Right hindlimb (tissue), 1 donor: ENCODE data around the gene FXYD6.

ENCODE experiments used
- DNase-seq: peaks from one replicate; pipeline ENCODE4 v3.0.0-alpha.2; 2018

FXYD6 gene

DNA sequence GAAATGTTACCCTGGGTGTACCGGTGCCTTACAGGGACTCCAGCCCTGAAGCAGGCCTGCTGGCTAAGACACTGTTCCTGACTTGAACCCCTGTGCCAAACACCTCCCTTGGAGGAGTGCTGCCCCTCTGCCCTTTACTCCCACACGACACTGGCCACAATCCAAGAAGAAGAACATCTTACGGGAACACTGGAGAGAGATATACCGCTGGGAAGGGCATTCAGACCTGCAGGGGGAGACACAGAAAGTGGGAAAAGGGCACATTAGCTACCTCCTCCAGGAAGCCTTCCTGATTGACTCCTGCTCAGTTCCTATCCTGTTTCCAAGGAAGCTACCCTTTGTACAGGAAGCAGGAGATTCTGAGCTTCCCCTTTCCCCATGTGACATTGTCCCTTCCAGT lies 34.1 kb upstream of the FXYD6 start:
- DNase-seq, result no peak

- no peak for DNase-seq
Measured at GRCh38 chr11:117909611-117910382, 33.3 kb upstream of the FXYD6 start.

- DNase-seq, result no peak
Measured at GRCh38 chr11:117908959-117909610, 32.6 kb upstream of the FXYD6 start.

- no peak for DNase-seq
Measured at GRCh38 chr11:117908109-117908895, 31.8 kb upstream of the FXYD6 start.

DNA sequence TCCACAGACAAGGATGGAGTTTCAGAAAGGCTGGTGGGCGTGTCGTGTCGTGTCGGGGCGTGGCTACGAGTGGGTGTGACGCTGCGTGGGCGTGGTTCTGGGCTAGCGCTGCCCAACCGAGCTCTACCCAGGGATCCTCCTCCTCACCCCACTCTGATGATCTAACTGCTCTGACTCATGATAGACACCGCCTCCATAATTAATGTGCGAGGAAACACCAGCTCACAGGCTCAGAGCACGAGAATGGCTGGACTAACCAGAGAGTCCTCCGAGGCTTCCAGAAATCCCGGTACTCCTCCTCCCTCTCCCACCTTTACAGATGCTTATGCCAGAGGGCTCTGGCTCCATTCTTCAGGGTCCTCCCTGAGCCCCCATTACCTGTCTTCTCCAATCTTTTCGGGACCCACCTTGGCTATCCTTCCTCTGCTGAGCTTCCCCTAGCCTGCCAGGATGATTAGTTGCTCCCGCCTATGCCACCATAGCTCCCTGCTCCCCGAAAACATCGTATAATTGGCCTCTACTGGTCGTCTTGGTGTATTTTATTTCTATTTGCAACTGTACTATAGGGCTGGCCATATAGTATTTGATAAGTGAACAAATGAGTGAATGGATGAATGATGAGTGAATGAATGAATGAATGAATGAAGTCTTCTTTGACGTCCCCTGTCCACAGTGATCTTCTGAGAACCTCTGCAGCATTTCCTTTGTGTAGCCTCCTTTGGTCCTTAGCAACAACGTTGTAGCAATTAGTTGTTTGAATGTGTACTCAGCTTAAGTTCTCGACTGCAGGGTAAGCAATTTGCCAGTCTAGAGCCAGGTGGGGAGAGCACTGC lies 31.0 kb upstream of the FXYD6 start:
- DNase-seq, result peak; percentile 87

DNA sequence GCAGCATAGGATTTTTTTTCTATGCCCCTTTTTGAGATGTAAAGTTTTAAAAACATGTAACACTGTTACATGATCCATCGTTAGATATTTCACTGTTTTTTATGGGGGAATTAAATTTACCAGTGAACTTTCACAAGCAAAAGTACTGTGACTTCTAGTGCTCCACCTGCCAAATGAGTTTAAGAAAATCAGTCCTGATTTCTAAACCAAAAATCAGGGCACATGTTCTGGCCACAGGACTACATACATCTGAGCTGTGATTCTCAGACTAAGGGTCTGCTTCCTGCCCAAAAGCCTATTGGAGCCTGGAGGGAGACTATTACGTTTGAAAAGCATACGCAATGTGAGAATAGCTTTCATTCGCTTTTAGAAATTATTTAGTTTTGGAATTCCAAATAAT lies 30.3 kb upstream of the FXYD6 start:
- no peak for DNase-seq

GRCh38 chr11:117906126-117906525 lies 29.7 kb upstream of the FXYD6 start:
- DNase-seq, result no peak

DNA sequence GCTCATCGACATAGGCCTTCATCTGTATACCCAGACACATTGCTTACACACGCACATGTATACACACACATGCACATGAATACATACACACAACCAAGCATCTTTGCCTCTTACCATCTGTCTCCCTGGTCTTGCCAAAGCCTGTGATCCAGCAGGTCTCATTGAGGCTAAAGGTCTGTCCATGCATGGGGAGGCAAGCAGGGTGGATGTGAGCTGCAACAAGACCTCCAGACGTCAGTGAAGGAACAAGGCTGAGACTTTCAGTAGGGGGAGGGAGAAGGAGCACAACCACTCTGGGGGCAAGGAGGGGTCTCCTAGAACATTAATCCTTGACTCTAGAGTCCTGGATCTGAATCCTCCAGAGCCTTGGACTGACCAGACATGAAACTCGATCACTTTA lies 29.1 kb upstream of the FXYD6 start:
- no peak for DNase-seq

DNA sequence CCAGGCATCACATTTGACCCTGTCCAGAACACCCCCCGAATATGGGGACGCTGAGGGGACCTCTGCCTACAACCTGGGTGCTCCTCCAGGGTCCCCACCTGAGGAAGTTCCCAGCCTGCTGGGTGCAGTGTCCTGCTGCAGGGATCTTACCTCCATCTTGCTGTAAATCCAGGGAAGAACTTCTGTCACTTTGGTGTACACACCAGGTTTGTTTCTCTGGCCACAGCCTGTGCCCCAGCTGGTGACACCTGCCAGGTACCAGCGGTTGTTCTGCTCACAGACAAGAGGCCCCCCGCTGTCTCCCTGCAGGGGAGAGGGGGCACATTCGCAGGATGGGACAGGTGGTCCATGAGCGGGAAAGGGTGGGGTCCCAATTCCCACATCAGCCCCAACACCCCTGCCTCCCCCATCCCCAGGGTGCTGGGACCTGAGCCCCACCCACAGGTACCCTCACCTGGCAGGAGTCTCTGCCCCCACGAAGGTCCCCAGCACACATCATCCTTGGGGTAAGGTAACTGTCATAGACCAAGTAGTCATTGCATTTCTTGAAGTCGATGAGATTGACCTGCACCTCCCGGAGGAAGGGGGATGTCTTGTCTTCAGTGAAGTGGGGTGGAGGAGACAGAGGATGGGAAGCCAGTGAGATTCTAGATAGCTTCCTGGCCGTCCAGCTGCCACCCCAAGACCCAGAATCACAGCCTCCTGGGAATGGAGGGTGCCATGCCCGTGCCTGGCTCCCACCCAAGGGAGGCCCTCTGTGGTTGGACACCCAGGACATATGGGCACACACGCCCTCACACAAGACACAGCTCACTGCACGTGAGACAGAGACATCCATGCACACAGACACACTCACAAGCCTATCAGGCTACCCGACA lies 27.3 kb upstream of the FXYD6 start:
- no peak for DNase-seq

DNA sequence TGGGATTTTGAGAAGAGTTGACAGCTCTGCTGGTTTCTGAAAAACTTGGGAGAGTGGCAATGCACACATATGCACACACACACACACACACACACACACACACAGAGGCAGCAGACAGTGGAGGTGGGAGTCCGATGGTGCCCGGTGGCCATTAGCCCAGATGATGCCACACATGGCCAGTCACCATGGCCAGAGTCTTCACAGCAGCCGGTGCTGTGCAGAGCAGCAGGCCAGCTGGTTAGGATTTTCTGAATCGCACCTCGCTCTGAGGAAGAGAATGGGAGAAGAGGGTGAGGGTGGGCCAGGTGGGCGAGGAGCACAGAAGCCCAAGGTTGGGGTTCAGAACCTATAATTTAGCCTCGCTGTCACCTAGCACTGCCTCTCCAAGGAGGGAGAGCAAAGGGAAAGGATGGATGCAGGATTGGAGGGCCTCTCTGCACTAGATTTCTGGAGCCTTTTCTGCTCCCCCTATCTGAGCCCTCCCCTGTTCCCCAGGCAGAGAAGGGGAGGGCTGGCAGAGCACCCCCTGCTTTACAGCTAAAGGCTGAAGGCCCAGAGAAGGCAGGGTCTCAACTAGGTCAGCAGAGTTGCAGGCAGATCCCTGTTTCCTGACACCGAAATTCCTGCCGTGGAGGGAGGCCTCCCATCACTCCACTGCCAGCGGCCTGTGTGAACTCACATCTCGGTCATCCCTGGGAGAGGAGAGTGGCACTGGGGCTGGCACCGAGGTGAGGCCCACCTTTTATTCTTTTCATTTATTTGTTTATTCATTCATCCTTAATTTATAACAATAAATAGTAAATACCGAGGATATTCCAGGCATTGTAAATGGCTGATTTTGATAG lies 25.8 kb upstream of the FXYD6 start:
- no peak for DNase-seq

DNA sequence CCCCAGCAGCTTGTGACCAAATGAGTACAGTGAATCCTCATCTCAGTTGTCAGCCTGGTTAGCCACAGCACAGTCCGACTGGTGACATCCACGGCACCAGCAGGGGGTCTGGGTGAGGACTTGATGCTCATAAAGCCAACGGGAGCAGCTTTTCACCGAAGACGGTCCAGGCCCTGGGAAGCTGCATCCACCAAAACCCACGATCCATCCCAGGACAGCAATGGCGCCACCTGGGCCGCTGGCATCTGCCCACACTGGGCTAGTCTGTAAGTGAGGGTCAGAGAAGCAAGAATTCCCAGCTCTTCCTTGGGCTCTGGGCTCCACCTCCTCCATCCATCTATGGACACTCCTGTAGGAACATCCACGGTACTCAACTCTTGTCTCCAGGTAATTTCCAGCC lies 25.1 kb upstream of the FXYD6 start:
- DNase-seq, result no peak

GRCh38 chr11:117900720-117901440 lies 24.4 kb upstream of the FXYD6 start:
- DNase-seq, result no peak

GRCh38 chr11:117900121-117900648 lies 23.7 kb upstream of the FXYD6 start:
- DNase-seq, result no peak

DNA sequence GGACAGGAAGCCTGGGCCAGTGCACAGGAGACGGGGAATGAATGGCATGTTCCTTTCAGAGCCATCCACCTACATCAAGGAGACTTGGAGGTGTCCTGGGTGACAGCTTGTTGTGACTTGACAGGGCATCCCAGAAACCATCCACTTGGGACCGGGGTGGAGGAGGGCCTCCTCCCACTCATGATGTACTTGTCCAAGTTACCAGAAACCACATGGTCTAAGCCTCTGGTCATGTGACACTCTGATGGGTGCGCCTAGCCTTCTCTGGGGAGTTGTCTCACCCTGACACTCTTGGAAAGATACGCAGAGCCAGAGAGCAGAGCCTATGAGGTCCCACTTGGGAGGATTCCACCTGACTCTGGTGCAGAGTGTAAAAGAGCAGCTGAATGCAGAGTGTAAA lies 21.6 kb upstream of the FXYD6 start:
- no peak for DNase-seq

- DNase-seq, result no peak
Measured at GRCh38 chr11:117892651-117893050, 16.2 kb upstream of the FXYD6 start.

DNA sequence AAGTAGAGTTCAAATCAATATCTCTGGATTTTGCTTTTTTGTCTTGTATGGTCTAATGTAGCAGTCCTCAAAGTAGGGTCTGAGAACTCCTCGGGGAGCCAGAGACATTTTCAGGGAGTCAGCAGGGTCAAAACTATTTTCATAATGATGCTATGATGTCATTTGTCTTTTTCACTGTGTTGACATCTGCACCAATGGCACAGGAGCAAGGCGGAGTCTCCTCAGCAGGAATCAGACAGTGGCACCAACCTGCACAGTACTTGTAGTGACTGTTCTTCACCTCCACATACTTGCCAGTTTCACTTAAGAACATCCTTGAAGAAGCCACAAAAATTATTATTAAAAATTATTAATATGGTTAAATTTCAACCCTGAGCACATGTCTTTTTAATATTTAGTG lies 14.9 kb upstream of the FXYD6 start:
- no peak for DNase-seq

DNA sequence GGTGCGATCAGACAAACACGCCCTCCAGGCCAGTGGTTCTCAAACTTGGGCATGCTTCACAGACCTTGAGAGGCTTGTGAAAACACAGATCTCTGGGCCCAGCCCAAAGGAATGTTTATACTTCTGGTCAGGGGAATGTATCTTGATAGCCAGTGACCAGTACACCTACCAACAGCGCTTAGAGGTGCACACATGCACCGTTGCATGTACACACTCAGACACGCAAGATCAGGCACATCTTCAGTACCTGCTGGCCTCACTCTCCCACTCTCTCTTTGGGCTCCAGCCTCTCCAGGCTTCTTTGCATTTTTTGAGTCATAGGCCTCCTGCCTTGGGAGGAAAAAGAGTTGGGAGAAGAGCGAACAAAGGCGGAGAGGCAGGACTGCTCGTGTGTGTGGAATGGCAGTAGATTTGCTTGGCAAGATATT lies 11.7 kb upstream of the FXYD6 start:
- DNase-seq, result no peak

GRCh38 chr11:117887431-117888138 lies 11.1 kb upstream of the FXYD6 start:
- DNase-seq, result no peak

- peak; percentile 85 for DNase-seq
Measured at GRCh38 chr11:117885777-117886176, 9.3 kb upstream of the FXYD6 start.
